ENCODE measurements around the gene DCTN3.
A peak's percentile ranks its signal among the peaks of the same experiment; 100 is the strongest.

DCTN3 gene

DNA sequence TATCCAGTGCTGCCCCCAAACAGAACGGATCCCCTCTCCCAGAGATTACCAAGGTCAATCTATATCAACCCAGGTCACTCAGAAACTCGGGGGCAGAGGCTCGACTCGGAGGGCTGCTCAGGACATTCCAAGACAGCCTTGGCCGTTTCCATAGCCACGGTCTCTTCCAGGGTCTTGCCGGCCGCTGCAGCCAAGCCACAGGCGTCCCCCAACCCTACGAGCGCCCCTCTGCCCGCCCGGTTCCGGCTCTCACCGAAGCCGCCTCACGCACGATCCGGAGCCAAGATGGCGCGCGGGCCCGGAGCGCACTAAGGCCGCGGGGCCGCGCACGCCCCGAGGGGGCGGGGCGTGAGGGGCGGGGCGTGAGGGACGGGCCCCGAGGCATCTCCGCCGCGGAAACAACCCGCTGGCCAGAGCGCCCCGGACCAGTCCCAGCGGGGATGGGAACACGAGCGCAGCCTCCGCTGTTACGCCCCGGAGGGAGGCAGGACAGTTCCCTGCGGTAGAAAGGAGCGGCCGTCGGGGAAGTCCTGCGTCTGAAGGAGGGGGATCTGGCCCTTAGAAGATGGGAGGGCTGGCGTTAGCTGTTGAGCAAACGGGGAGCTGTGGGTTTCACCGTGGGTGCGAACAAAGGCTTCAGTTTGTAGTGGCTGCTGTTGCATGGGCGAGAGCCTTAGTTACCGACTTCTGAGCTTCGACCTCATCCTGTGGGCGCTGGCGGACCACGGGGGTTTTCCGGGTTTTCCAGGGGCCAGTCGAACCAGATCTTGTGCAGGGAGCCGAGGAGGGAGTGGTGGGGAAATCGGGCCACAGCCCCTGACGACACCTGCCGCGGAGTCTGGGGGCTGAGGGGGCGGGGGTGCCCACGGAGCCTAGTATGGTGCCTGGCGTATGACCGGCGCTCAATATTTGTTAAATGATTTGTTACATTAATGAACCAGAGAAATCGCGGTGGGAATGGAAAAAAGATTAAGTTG is 8.2 kb downstream of the DCTN3 start, which contains the start of gene RPP25L:
Gene RPP25L, minus strand, starts transcription at position 287 of the 977 bp plus-strand sequence. CDS start 801 bp downstream, outside the sequence.
- no peaks in the 10 kb centered on the region for H3K27me3 ChIP-seq (replicated peaks; ENCODE audit: control insufficient read depth, insufficient read depth, low read length)
- no peaks in the 10 kb centered on the region for H3K9me3 ChIP-seq (ENCODE audit: control insufficient read depth, low read length)

DNA sequence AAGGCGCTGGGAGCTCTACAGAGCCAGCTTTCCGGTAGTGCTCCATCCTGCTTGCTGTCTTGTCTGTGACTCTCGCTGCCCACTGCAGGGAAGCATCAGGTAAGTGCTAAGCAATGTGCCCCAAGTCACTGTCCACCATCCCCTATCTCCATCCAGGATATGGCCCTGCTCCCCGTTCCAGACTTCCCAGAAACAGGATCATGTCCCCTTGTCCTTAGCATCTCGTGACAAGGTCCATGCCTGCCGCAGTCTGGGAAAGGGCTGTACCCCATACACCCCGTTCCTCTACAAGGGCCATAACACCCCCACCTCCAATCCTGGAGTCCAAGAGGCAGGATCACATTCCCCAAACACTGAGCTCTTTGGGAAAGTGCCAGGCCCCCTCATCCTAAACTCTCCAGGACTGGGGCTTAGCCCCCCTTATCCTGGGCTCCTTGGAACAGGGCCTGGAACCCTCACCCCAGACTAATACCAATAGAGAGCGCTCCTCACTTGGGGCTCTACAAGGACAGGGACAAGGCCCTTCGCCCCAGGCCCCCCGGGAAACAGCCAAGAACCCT is 9.0 kb downstream of the DCTN3 start:
- Histone ChIP-seq H3K9ac (ENCODE audit: low read length) (peak overlapping the region; percentile 99), H3K27me3 (replicated peaks; ENCODE audit: control insufficient read depth, insufficient read depth, low read length) (no peaks in the 10 kb centered on the region), H3K36me3 (ENCODE audit: control insufficient read depth, insufficient read depth, low read length, severe bottlenecking) (peaks cover 26% of the 10 kb centered on the region), H3K4me1 (ENCODE audit: control insufficient read depth, insufficient read depth, low read length) (peaks cover 21% of the 10 kb centered on the region), H3K4me3 (ENCODE audit: low read length) (peak overlapping the region; percentile 97), H3K9me3 (ENCODE audit: control insufficient read depth, low read length) (no peaks in the 10 kb centered on the region)
- DNase-seq (ENCODE audit: low read depth) = peak; percentile 18

More for the DNA sequence above, 8.2 kb downstream of the DCTN3 start, which contains the start of gene RPP25L:
- DNase-seq (ENCODE audit: low read depth) = peak; percentile 97
- H3K9ac ChIP-seq (ENCODE audit: low read length) = peak within 1 kb of the TSS; percentile 99
- H3K36me3 ChIP-seq (ENCODE audit: control insufficient read depth, insufficient read depth, low read length, severe bottlenecking) = peaks cover 33% of the 10 kb centered on the region
- peaks cover 21% of the 10 kb centered on the region for H3K4me1 ChIP-seq (ENCODE audit: control insufficient read depth, insufficient read depth, low read length)
- H3K4me3 ChIP-seq (ENCODE audit: low read length) = peak within 1 kb of the TSS; percentile 97

DNA sequence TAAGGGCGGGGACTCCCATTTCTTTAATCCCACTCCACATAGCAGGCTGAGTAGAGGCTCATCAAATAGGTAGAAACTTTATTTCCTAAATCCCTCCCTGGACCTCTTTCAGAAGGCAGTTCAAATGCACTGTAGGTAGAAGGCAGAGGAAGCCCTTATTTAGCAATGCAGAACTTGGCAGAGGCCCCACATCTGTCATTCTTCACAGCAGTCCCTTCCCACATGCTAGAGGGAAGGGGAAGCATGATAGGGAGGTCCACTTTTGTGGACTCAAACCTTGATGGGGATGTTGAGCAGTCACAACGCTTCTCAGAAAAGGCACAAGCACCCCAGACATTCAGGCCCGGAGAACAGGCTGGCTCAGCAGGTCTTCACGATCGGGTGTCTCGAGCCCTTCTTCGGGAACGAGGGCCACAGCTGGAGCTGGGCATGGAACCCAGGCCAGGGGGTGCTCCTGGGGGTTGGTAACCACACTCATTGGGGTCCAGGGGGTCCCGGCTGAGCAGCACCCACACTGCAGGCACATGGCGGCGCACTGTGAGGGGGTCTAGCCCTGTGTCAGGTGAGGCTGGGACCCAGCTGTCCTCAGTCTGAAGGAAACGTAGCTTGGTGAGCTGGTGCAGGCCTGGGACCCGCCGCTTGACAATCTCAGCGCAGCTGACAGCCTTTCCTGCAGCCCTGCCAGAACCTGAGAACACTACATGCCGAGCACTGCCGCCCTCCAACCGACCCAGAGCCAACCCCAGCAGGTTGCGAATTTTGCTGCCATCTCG is 9.7 kb downstream of the DCTN3 start:
- Histone ChIP-seq H3K36me3 (ENCODE audit: control insufficient read depth, insufficient read depth, low read length, severe bottlenecking) (peaks cover 19% of the 10 kb centered on the region), H3K9ac (ENCODE audit: low read length) (peak overlapping the region; percentile 99), H3K4me3 (ENCODE audit: low read length) (peak overlapping the region; percentile 97), H3K4me1 (ENCODE audit: control insufficient read depth, insufficient read depth, low read length) (peaks cover 21% of the 10 kb centered on the region), H3K9me3 (ENCODE audit: control insufficient read depth, low read length) (no peaks in the 10 kb centered on the region), H3K27me3 (replicated peaks; ENCODE audit: control insufficient read depth, insufficient read depth, low read length) (no peaks in the 10 kb centered on the region)
- no peak for DNase-seq (ENCODE audit: low read depth)

GRCh38 chr9:34607331-34607730 is 13.0 kb downstream of the DCTN3 start:
- Histone ChIP-seq H3K36me3 (ENCODE audit: control insufficient read depth, insufficient read depth, low read length, severe bottlenecking) (no peaks in the 10 kb centered on the region), H3K4me1 (ENCODE audit: control insufficient read depth, insufficient read depth, low read length) (peaks cover 13% of the 10 kb centered on the region), H3K4me3 (ENCODE audit: low read length) (no peak overlapping the region), H3K27me3 (replicated peaks; ENCODE audit: control insufficient read depth, insufficient read depth, low read length) (peaks cover 7% of the 10 kb centered on the region), H3K9me3 (ENCODE audit: control insufficient read depth, low read length) (no peaks in the 10 kb centered on the region), H3K9ac (ENCODE audit: low read length) (no peak overlapping the region)
- no peak for DNase-seq (ENCODE audit: low read depth)

- no peak overlapping the region for H3K4me3 ChIP-seq (ENCODE audit: low read length)
- no peak for DNase-seq (ENCODE audit: low read depth)
- no peaks in the 10 kb centered on the region for H3K36me3 ChIP-seq (ENCODE audit: control insufficient read depth, insufficient read depth, low read length, severe bottlenecking)
- peaks cover 7% of the 10 kb centered on the region for H3K27me3 ChIP-seq (replicated peaks; ENCODE audit: control insufficient read depth, insufficient read depth, low read length)
- no peaks in the 10 kb centered on the region for H3K9me3 ChIP-seq (ENCODE audit: control insufficient read depth, low read length)
- peaks cover 11% of the 10 kb centered on the region for H3K4me1 ChIP-seq (ENCODE audit: control insufficient read depth, insufficient read depth, low read length)
- no peak overlapping the region for H3K9ac ChIP-seq (ENCODE audit: low read length)
Observed at GRCh38 chr9:34606905-34607304, 13.4 kb downstream of the DCTN3 start.

GRCh38 chr9:34606190-34606589 is 14.1 kb downstream of the DCTN3 start:
- H3K9me3 ChIP-seq (ENCODE audit: control insufficient read depth, low read length) = no peaks in the 10 kb centered on the region
- H3K4me1 ChIP-seq (ENCODE audit: control insufficient read depth, insufficient read depth, low read length) = peaks cover 8% of the 10 kb centered on the region
- peaks cover 7% of the 10 kb centered on the region for H3K27me3 ChIP-seq (replicated peaks; ENCODE audit: control insufficient read depth, insufficient read depth, low read length)
- no peak overlapping the region for H3K4me3 ChIP-seq (ENCODE audit: low read length)
- DNase-seq (ENCODE audit: low read depth) = no peak
- no peak overlapping the region for H3K9ac ChIP-seq (ENCODE audit: low read length)
- no peaks in the 10 kb centered on the region for H3K36me3 ChIP-seq (ENCODE audit: control insufficient read depth, insufficient read depth, low read length, severe bottlenecking)

- peak; percentile 90 for DNase-seq (ENCODE audit: low read depth)
- no peaks in the 10 kb centered on the region for H3K36me3 ChIP-seq (ENCODE audit: control insufficient read depth, insufficient read depth, low read length, severe bottlenecking)
- H3K4me3 ChIP-seq (ENCODE audit: low read length) = no peak overlapping the region
- no peak overlapping the region for H3K9ac ChIP-seq (ENCODE audit: low read length)
- H3K4me1 ChIP-seq (ENCODE audit: control insufficient read depth, insufficient read depth, low read length) = peaks cover 13% of the 10 kb centered on the region
- peaks cover 12% of the 10 kb centered on the region for H3K27me3 ChIP-seq (replicated peaks; ENCODE audit: control insufficient read depth, insufficient read depth, low read length)
- H3K9me3 ChIP-seq (ENCODE audit: control insufficient read depth, low read length) = no peaks in the 10 kb centered on the region
Observed at GRCh38 chr9:34603610-34604231, 16.6 kb downstream of the DCTN3 start.

DNA sequence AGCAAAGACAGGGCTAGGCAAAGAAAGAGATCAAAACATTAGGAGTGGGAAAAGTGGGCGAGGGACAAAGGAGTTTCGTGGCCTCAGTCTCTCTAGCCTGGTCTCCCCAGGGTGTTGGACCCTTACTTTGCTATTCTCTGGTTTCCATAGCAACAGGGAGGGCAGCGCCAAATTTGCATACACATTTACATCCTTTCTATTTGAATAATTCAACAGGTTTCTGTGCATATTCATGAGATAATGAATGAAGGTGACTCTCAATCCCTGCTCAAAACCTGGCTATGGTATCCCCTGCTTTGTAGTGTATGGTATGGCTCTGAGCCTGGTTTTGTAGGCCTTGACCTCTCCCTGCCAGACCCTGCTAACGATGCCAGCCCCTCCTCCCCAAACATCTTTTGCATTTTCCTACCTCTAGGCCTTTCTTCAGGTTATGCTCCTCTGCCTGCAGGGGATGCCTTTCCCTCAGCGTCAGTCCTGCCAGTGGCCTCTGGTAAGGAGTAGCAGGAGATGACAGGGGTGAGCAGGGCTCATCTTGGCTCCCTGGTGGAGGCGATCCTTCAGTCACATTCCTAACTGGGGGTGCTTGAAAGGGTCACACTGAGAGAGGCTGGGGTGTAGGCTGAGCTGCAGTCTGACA is 18.2 kb downstream of the DCTN3 start:
- Histone ChIP-seq H3K27me3 (replicated peaks; ENCODE audit: control insufficient read depth, insufficient read depth, low read length) (peaks cover 12% of the 10 kb centered on the region), H3K4me1 (ENCODE audit: control insufficient read depth, insufficient read depth, low read length) (peaks cover 21% of the 10 kb centered on the region), H3K9ac (ENCODE audit: low read length) (no peak overlapping the region), H3K9me3 (ENCODE audit: control insufficient read depth, low read length) (no peaks in the 10 kb centered on the region), H3K36me3 (ENCODE audit: control insufficient read depth, insufficient read depth, low read length, severe bottlenecking) (no peaks in the 10 kb centered on the region), H3K4me3 (ENCODE audit: low read length) (no peak overlapping the region)
- no peak for DNase-seq (ENCODE audit: low read depth)

DNA sequence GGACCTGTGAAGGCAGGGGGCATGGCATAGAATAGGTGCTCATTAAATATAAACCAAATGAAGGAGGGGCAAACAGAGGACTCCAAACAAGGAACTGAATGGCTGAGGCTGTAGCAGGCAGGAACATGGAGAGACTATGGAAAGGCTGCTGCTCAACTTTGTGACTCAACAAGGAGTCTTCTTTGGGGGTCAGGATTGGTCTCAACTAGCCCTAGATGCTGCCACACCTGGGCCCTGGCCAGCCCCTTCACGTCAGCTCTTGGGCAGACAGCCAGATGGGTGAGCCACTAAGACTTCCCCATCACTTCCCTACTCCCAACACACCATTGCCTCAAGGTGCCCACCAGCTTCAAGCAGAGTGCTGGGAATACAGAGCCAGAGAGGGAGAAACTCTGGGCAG is 19.4 kb downstream of the DCTN3 start:
- no peak for DNase-seq (ENCODE audit: low read depth)
- Histone ChIP-seq H3K9ac (ENCODE audit: low read length) (no peak overlapping the region), H3K9me3 (ENCODE audit: control insufficient read depth, low read length) (no peaks in the 10 kb centered on the region), H3K27me3 (replicated peaks; ENCODE audit: control insufficient read depth, insufficient read depth, low read length) (peaks cover 12% of the 10 kb centered on the region), H3K4me3 (ENCODE audit: low read length) (no peak overlapping the region), H3K4me1 (ENCODE audit: control insufficient read depth, insufficient read depth, low read length) (peaks cover 28% of the 10 kb centered on the region), H3K36me3 (ENCODE audit: control insufficient read depth, insufficient read depth, low read length, severe bottlenecking) (no peaks in the 10 kb centered on the region)

GRCh38 chr9:34599546-34599945 is 20.7 kb downstream of the DCTN3 start:
- H3K9ac ChIP-seq (ENCODE audit: low read length) = no peak overlapping the region
- peaks cover 4% of the 10 kb centered on the region for H3K27me3 ChIP-seq (replicated peaks; ENCODE audit: control insufficient read depth, insufficient read depth, low read length)
- H3K36me3 ChIP-seq (ENCODE audit: control insufficient read depth, insufficient read depth, low read length, severe bottlenecking) = no peaks in the 10 kb centered on the region
- DNase-seq (ENCODE audit: low read depth) = no peak
- H3K4me3 ChIP-seq (ENCODE audit: low read length) = no peak overlapping the region
- peaks cover 29% of the 10 kb centered on the region for H3K4me1 ChIP-seq (ENCODE audit: control insufficient read depth, insufficient read depth, low read length)
- peaks cover 3% of the 10 kb centered on the region for H3K9me3 ChIP-seq (ENCODE audit: control insufficient read depth, low read length)
